GM12872 (cell line): ENCODE data around the gene ADNP.

ENCODE experiments used
- CTCF ChIP-seq: IDR thresholded peaks from 3 replicates; pipeline ENCODE4 v1.5.1; 2011; ENCODE audit warnings: low read depth, mild to moderate bottlenecking, low read length, moderate library complexity; ENCODE audit not compliant: insufficient read depth

The ADNP gene

GRCh38 chr20:50920997-50921396 is 10.2 kb downstream of the ADNP start:
- no peak for TF ChIP-seq CTCF

GRCh38 chr20:50919567-50919966 is 11.7 kb downstream of the ADNP start:
- no peak for TF ChIP-seq CTCF

- no peak for TF ChIP-seq CTCF
Observed at GRCh38 chr20:50918403-50918802, 12.8 kb downstream of the ADNP start.

- TF ChIP-seq CTCF = no peak
Observed at GRCh38 chr20:50916934-50917333, 14.3 kb downstream of the ADNP start.

GRCh38 chr20:50916257-50916656 is 15.0 kb downstream of the ADNP start:
- TF ChIP-seq CTCF = no peak

- TF ChIP-seq CTCF = no peak
Observed at GRCh38 chr20:50915424-50915823, 15.8 kb downstream of the ADNP start.

- no peak for TF ChIP-seq CTCF
Observed at GRCh38 chr20:50913690-50914375, 17.4 kb downstream of the ADNP start.

GRCh38 chr20:50911716-50912115 is 19.5 kb downstream of the ADNP start:
- TF ChIP-seq CTCF = no peak
